Endothelial cell of umbilical vein (primary cell): Measurements from ENCODE around the gene FAM171A2. TPM values are rescaled to one million over a fixed set of nuclear protein-coding genes. Genes with fewer than 3 reads are reported as not detected.

Experiments used
- BruUV-seq: library from RNA; stranded (reverse); fragments of 400-500 nt; replicated peaks from 2 replicates; lab custom pipeline; 2021; lab: Mats Ljungman, UMichigan
- CTCF ChIA-PET: fragments of 300-600, 350-600 bp; sonication (Branson Sonifier 250); formaldehyde crosslinking; loops from one replicate; lab custom pipeline; 2021; ENCODE audit warnings: antibody characterized with exemption, inconsistent platforms; lab: Charles Lee
- POLR2A ChIA-PET: fragments of 300-600, 350-600 bp; sonication (Branson Sonifier 250); formaldehyde crosslinking; loops from one replicate; lab custom pipeline; 2021; ENCODE audit warnings: antibody characterized with exemption, inconsistent platforms; lab: Charles Lee
- DNase-seq: peaks from one replicate; pipeline ENCODE4 v3.0.0-alpha.2; 2011; ENCODE audit warnings: low read depth, low spot score
- FAIRE-seq: peaks from 2 replicates; lab custom pipeline; 2011; peaks lifted over from hg19 to GRCh38; lab: Jason Lieb, UNC
- H2AFZ ChIP-seq: 2 replicates; pipeline ENCODE4 v1.6.0; 2012; ENCODE audit warnings: low read depth, low read length, control low read depth, inconsistent platforms
- H3K27ac ChIP-seq: 2 replicates; pipeline ENCODE4 v1.5.1; 2011; ENCODE audit warnings: low read depth, mild to moderate bottlenecking, control low read depth, low read length, moderate library complexity; ENCODE audit not compliant: insufficient read depth
- H3K27me3 ChIP-seq, 2 experiments: 2 replicates each; pipeline versions ENCODE4 v1.6.0 to v1.6.1; 2011; ENCODE audit warnings: low read length in 2 of 2, mixed read lengths in 1 of 2; ENCODE audit not compliant: control insufficient read depth in 2 of 2, insufficient read depth in 2 of 2
- H3K36me3 ChIP-seq, 2 experiments: 2 replicates in 1 of 2; 3 replicates in 1 of 2; pipeline ENCODE4 v1.5.1; 2011; ENCODE audit warnings: low read length in 2 of 2, mild to moderate bottlenecking in 1 of 2, moderate library complexity in 1 of 2; ENCODE audit not compliant: control insufficient read depth in 2 of 2, insufficient read depth in 2 of 2; ENCODE audit errors: extremely low read depth in 1 of 2
- H3K4me1 ChIP-seq: 3 replicates; pipeline ENCODE4 v1.5.1; 2011; ENCODE audit warnings: mild to moderate bottlenecking, low read length; ENCODE audit not compliant: control insufficient read depth, insufficient read depth; ENCODE audit errors: extremely low read depth
- H3K4me2 ChIP-seq: 2 replicates; pipeline ENCODE4 v1.6.1; 2011; ENCODE audit warnings: low read length, control low read depth, mixed read lengths; ENCODE audit not compliant: insufficient read depth
- H3K4me3 ChIP-seq, 3 experiments: fragments of 200-600 bp in 1 of 3; sonication (generic), shearing (Covaris generic) in 1 of 3; replicated peaks in 1 of 3; 2 replicates each; pipeline ENCODE4 v1.5.1; 2011 to 2016; ENCODE audit warnings: control low read depth in 3 of 3, low read length in 3 of 3, mild to moderate bottlenecking in 2 of 3, inconsistent platforms in 1 of 3, low read depth in 1 of 3, moderate library complexity in 1 of 3; ENCODE audit not compliant: insufficient read depth in 1 of 3
- H3K79me2 ChIP-seq: 2 replicates; pipeline ENCODE4 v1.6.0; 2012; ENCODE audit warnings: low read length, inconsistent platforms; ENCODE audit not compliant: control insufficient read depth, insufficient read depth
- H3K9ac ChIP-seq: replicated peaks from 2 replicates; pipeline ENCODE3; 2011; ENCODE audit warnings: low read length, control low read depth; ENCODE audit not compliant: insufficient read depth; ENCODE audit errors: extremely low read depth
- H3K9me1 ChIP-seq: replicated peaks from 3 replicates; pipeline ENCODE4 v1.6.0; 2011; ENCODE audit warnings: mild to moderate bottlenecking, low read length; ENCODE audit not compliant: control insufficient read depth, insufficient read depth; ENCODE audit errors: extremely low read depth
- H3K9me3 ChIP-seq: replicated peaks from 2 replicates; pipeline ENCODE4 v1.5.1; 2012; ENCODE audit warnings: low read length, inconsistent platforms; ENCODE audit not compliant: control insufficient read depth, insufficient read depth
- H4K20me1 ChIP-seq: replicated peaks from 2 replicates; pipeline ENCODE3; 2011; ENCODE audit warnings: mild to moderate bottlenecking, low read length; ENCODE audit not compliant: control insufficient read depth, insufficient read depth; ENCODE audit errors: extremely low read depth
- EZH2 ChIP-seq: IDR thresholded peaks from 2 replicates; pipeline ENCODE4 v1.6.1; 2012; ENCODE audit warnings: borderline replicate concordance, low read depth, mild to moderate bottlenecking, moderate library complexity, low read length, inconsistent platforms; ENCODE audit not compliant: severe bottlenecking
- FOS ChIP-seq: IDR thresholded peaks from 2 replicates; pipeline ENCODE4 v1.6.1; 2011; ENCODE audit warnings: mild to moderate bottlenecking, low read length, moderate library complexity, borderline replicate concordance; ENCODE audit not compliant: insufficient read depth
- GATA2 ChIP-seq: IDR thresholded peaks from 2 replicates; pipeline ENCODE4 v1.7.0; 2011; ENCODE audit warnings: low read depth, mild to moderate bottlenecking, moderate library complexity, mixed read lengths, low read length; ENCODE audit not compliant: insufficient read length, insufficient read depth
- JUN ChIP-seq: IDR thresholded peaks from 2 replicates; pipeline ENCODE4 v1.6.1; 2011; ENCODE audit warnings: borderline replicate concordance, low read depth; ENCODE audit not compliant: insufficient read length, insufficient read depth
- MYC ChIP-seq: IDR thresholded peaks from one replicate; pipeline ENCODE4 v1.6.1; 2011; ENCODE audit warnings: mild to moderate bottlenecking, low read depth, low read length
- POLR2A ChIP-seq: IDR thresholded peaks from 2 replicates; pipeline ENCODE4 v1.6.1; 2012; ENCODE audit warnings: low read depth, mild to moderate bottlenecking, control low read depth, low read length
- POLR2AphosphoS5 ChIP-seq: IDR thresholded peaks from 2 replicates; pipeline ENCODE4 v1.6.1; 2012; ENCODE audit warnings: low read depth, mild to moderate bottlenecking, control low read depth, low read length, moderate library complexity; ENCODE audit not compliant: insufficient read depth
- dilution Hi-C: fragments of 300-500 bp; cut with MboI; formaldehyde crosslinking; loops from one replicate; pipeline ENCODE4 v1.15.0; 2019; ENCODE audit warnings: low sequenced_read_pairs; ENCODE audit not compliant: extremely low pct_ligation_motif_present
- intact Hi-C: fragments of 100-400 bp; cut with micrococcal nuclease; formaldehyde crosslinking; loops from one replicate; pipeline ENCODE4 v1.10.0; 2022
- polyA plus RNA-seq, 4 experiments: library from polyadenylated mRNA; depleted of rRNA in 3 of 4; stranded (reverse) in 3 of 4; unstranded in 1 of 4; fragments of >200 nt; gene quantifications; 2 replicates each; pipeline versions ENCODE4 v1.2.1 to v1.2.3, GENCODE V29; 2011 to 2012; ENCODE audit warnings: missing spikeins in 1 of 4
- total RNA-seq: library from RNA; stranded (reverse); gene quantifications from 2 replicates; pipeline ENCODE4 v1.2.3, GENCODE V29; 2021
- TF ChIP-seq, protein P1 (sequence below), 2 donors: IDR thresholded peaks; 1 replicate in 1 of 2; 2 replicates in 1 of 2; pipeline ENCODE4 v1.5.1; 2011; ENCODE audit warnings: low read length in 2 of 2, mild to moderate bottlenecking in 2 of 2, moderate library complexity in 2 of 2, control low read depth in 1 of 2, inconsistent platforms in 1 of 2, low read depth in 1 of 2; ENCODE audit not compliant: insufficient read depth in 1 of 2; ENCODE audit errors: extremely low read depth in 1 of 2
- TF ChIP-seq, protein P2 (sequence below): IDR thresholded peaks from 2 replicates; pipeline ENCODE4 v1.6.1; 2011; ENCODE audit not compliant: insufficient read depth, insufficient read length

The FAM171A2 gene
- total and polyA plus RNA-seq, 2 donors (not counting 3 experiments of a cell fraction or from before 2014, with no cell fraction given) = 11.3 to 13.4 TPM

- FAIRE-seq = no peak
- Histone ChIP-seq H3K27me3 (peaks cover 23 to 32% of the 10 kb centered on the region in 2 experiments), H2AFZ (no peak overlapping the region), H3K4me2 (no peak overlapping the region), H3K9ac (no peak overlapping the region), H4K20me1 (no peaks in the 10 kb centered on the region), H3K4me1 (no peaks in the 10 kb centered on the region), H3K9me1 (no peaks in the 10 kb centered on the region), H3K9me3 (no peaks in the 10 kb centered on the region), H3K36me3 (peaks cover 3 to 26% of the 10 kb centered on the region in 2 experiments), H3K4me3 (no peak overlapping the region), H3K79me2 (no peaks in the 10 kb centered on the region), H3K27ac (no peak overlapping the region)
- DNase-seq = no peak
- POLR2A ChIA-PET = no interaction called here
- BruUV-seq = no TSS peak
- intact Hi-C loops (no loop called here), dilution Hi-C loops (no loop called here)
- CTCF ChIA-PET = interaction anchor here (1.0 to 6.3 kb wide), 3 partner anchors 11 to 206 kb away, joined by 3 to 27 read pairs (median 4); no protein-coding TSS in a partner anchor
- no peak for TF ChIP-seq MYC
- no peak for TF ChIP-seq FOS
- TF ChIP-seq POLR2A = no peak
- TF ChIP-seq, protein P1, sequence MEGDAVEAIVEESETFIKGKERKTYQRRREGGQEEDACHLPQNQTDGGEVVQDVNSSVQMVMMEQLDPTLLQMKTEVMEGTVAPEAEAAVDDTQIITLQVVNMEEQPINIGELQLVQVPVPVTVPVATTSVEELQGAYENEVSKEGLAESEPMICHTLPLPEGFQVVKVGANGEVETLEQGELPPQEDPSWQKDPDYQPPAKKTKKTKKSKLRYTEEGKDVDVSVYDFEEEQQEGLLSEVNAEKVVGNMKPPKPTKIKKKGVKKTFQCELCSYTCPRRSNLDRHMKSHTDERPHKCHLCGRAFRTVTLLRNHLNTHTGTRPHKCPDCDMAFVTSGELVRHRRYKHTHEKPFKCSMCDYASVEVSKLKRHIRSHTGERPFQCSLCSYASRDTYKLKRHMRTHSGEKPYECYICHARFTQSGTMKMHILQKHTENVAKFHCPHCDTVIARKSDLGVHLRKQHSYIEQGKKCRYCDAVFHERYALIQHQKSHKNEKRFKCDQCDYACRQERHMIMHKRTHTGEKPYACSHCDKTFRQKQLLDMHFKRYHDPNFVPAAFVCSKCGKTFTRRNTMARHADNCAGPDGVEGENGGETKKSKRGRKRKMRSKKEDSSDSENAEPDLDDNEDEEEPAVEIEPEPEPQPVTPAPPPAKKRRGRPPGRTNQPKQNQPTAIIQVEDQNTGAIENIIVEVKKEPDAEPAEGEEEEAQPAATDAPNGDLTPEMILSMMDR (IDR thresholded peaks at IDR 0.05; ENCODE audit: extremely low read depth in 1 of 2, insufficient read depth in 1 of 2, low read depth in 1 of 2, low read length in 2 of 2) = no peak
- TF ChIP-seq GATA2 = no peak
- TF ChIP-seq, protein P2, sequence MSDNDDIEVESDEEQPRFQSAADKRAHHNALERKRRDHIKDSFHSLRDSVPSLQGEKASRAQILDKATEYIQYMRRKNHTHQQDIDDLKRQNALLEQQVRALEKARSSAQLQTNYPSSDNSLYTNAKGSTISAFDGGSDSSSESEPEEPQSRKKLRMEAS = no peak
- no peak for TF ChIP-seq JUN
- no peak for TF ChIP-seq EZH2
- TF ChIP-seq POLR2AphosphoS5 = no peak
Measured at GRCh38 chr17:44317545-44317944, 46.1 kb downstream of the FAM171A2 start.
